H9 (cell line): ENCODE data around the gene MAGT1. TPM values are rescaled to one million over a fixed set of nuclear protein-coding genes. Genes with fewer than 3 reads are reported as not detected.

Source experiments
- DNase-seq: peaks from one replicate; pipeline ENCODE4 v3.0.0-alpha.2; 2017
- H2AFZ ChIP-seq: one replicate; pipeline ENCODE4 v1.6.1; 2013; ENCODE audit warnings: mild to moderate bottlenecking, low read length, control low read depth, moderate library complexity
- H2AK5ac ChIP-seq: 2 replicates; pipeline ENCODE4 v1.6.1; 2013; ENCODE audit warnings: low read length, control low read depth, mixed read lengths; ENCODE audit not compliant: insufficient read length
- H2BK120ac ChIP-seq: one replicate; pipeline ENCODE4 v1.6.1; 2013; ENCODE audit warnings: low read depth, mild to moderate bottlenecking, low read length, control low read depth, inconsistent platforms; ENCODE audit not compliant: poor library complexity, severe bottlenecking
- H2BK12ac ChIP-seq: 2 replicates; pipeline ENCODE4 v1.6.1; 2013; ENCODE audit warnings: low read length, control low read depth, mixed read lengths, low read depth; ENCODE audit not compliant: insufficient read length
- H2BK15ac ChIP-seq: 2 replicates; pipeline ENCODE4 v1.6.1; 2013; ENCODE audit warnings: low read depth, low read length, control low read depth
- H2BK20ac ChIP-seq: one replicate; pipeline ENCODE4 v1.6.1; 2013; ENCODE audit warnings: low read depth, mild to moderate bottlenecking, low read length, control low read depth, inconsistent platforms; ENCODE audit not compliant: poor library complexity, severe bottlenecking
- H2BK5ac ChIP-seq: 2 replicates; pipeline ENCODE4 v1.6.1; 2013; ENCODE audit warnings: low read length, control low read depth, mixed read lengths; ENCODE audit not compliant: insufficient read length
- H3K14ac ChIP-seq: 2 replicates; pipeline ENCODE4 v1.6.1; 2013; ENCODE audit warnings: low read length, control low read depth; ENCODE audit not compliant: insufficient read depth
- H3K18ac ChIP-seq: 2 replicates; pipeline ENCODE4 v1.6.1; 2013; ENCODE audit warnings: low read depth, mild to moderate bottlenecking, mixed read lengths, low read length, control low read depth; ENCODE audit not compliant: insufficient read length
- H3K23ac ChIP-seq: 2 replicates; pipeline ENCODE4 v1.6.1; 2013; ENCODE audit warnings: low read length, control low read depth, mixed read lengths, low read depth; ENCODE audit not compliant: insufficient read length
- H3K23me2 ChIP-seq: 2 replicates; pipeline ENCODE4 v1.6.1; 2013; ENCODE audit warnings: low read depth, mild to moderate bottlenecking, mixed read lengths, low read length, control low read depth; ENCODE audit not compliant: insufficient read length, poor library complexity, severe bottlenecking
- H3K27ac ChIP-seq: 2 replicates; pipeline ENCODE4 v1.5.1; 2013; ENCODE audit warnings: low read length, control low read depth, mixed read lengths, low read depth; ENCODE audit not compliant: insufficient read length
- H3K27me3 ChIP-seq: 2 replicates; pipeline ENCODE4 v1.6.1; 2013; ENCODE audit warnings: low read length, control low read depth, inconsistent platforms; ENCODE audit not compliant: insufficient read depth
- H3K4ac ChIP-seq: 2 replicates; pipeline ENCODE4 v1.6.1; 2013; ENCODE audit warnings: low read depth, mild to moderate bottlenecking, control low read depth, inconsistent platforms, low read length, moderate library complexity
- H3K4me1 ChIP-seq: 2 replicates; pipeline ENCODE4 v1.6.1; 2013; ENCODE audit warnings: low read length, control low read depth, inconsistent platforms; ENCODE audit not compliant: insufficient read depth
- H3K4me2 ChIP-seq: 2 replicates; pipeline ENCODE4 v1.6.1; 2013; ENCODE audit warnings: low read length, control low read depth, mixed read lengths; ENCODE audit not compliant: insufficient read length, insufficient read depth
- H3K56ac ChIP-seq: 2 replicates; pipeline ENCODE4 v1.6.1; 2013; ENCODE audit warnings: low read depth, mild to moderate bottlenecking, mixed read lengths, low read length, control low read depth; ENCODE audit not compliant: insufficient read length
- H3K79me1 ChIP-seq: 2 replicates; pipeline ENCODE4 v1.6.1; 2013; ENCODE audit warnings: low read depth, mild to moderate bottlenecking, moderate library complexity, low read length, control low read depth, inconsistent platforms; ENCODE audit not compliant: insufficient read depth, poor library complexity, severe bottlenecking
- H3K79me2 ChIP-seq: 2 replicates; pipeline ENCODE4 v1.6.1; 2013; ENCODE audit warnings: low read length, control low read depth, inconsistent platforms; ENCODE audit not compliant: insufficient read depth
- H3K9ac ChIP-seq: 2 replicates; pipeline ENCODE4 v1.6.1; 2013; ENCODE audit warnings: low read length, control low read depth, mixed read lengths; ENCODE audit not compliant: insufficient read length; ENCODE audit errors: extremely low read depth
- H3K9me3 ChIP-seq: one replicate; pipeline ENCODE4 v1.6.1; 2013; ENCODE audit warnings: low read depth, low read length, inconsistent platforms; ENCODE audit not compliant: control insufficient read depth
- H3T11ph ChIP-seq: one replicate; pipeline ENCODE4 v1.6.1; 2013; ENCODE audit warnings: mild to moderate bottlenecking, low read length, control low read depth, inconsistent platforms
- H4K20me1 ChIP-seq: one replicate; pipeline ENCODE4 v1.6.1; 2013; ENCODE audit not compliant: control insufficient read depth, insufficient read length, insufficient read depth
- H4K5ac ChIP-seq: 2 replicates; pipeline ENCODE4 v1.6.1; 2013; ENCODE audit warnings: low read depth, mild to moderate bottlenecking, mixed read lengths, low read length, control low read depth; ENCODE audit not compliant: insufficient read length
- H4K8ac ChIP-seq: replicated peaks from 2 replicates; pipeline ENCODE4 v1.6.1; 2013; ENCODE audit warnings: low read length, control low read depth, mixed read lengths, low read depth; ENCODE audit not compliant: insufficient read length
- H4K91ac ChIP-seq: 2 replicates; pipeline ENCODE4 v1.6.1; 2013; ENCODE audit warnings: low read depth, mild to moderate bottlenecking, moderate library complexity, mixed read lengths, low read length, control low read depth; ENCODE audit not compliant: insufficient read length
- H3K27ac Mint-ChIP-seq, 3 experiments: 2 replicates in 2 of 3; 3 replicates in 1 of 3; pipeline ENCODE4 v1.8.0; 2020 to 2021; ENCODE audit warnings: mixed read lengths in 3 of 3, mild to moderate bottlenecking in 1 of 3, moderate library complexity in 1 of 3
- H3K27me3 Mint-ChIP-seq: 2 replicates; pipeline ENCODE4 v1.8.0; 2021; ENCODE audit warnings: low read depth, mild to moderate bottlenecking, moderate library complexity, mixed read lengths
- H3K36me3 Mint-ChIP-seq, 3 experiments: 2 replicates in 2 of 3; 3 replicates in 1 of 3; pipeline ENCODE4 v1.8.0; 2020 to 2021; ENCODE audit warnings: low read depth in 3 of 3, mixed read lengths in 3 of 3; ENCODE audit not compliant: insufficient read depth in 1 of 3
- H3K4me1 Mint-ChIP-seq, 2 experiments: 2 replicates each; pipeline ENCODE4 v1.8.0; 2020; ENCODE audit warnings: mixed read lengths in 2 of 2
- H3K4me3 Mint-ChIP-seq, 2 experiments: 2 replicates in 1 of 2; 3 replicates in 1 of 2; pipeline ENCODE4 v1.8.0; 2020 to 2021; ENCODE audit warnings: mild to moderate bottlenecking in 2 of 2, mixed read lengths in 2 of 2, moderate library complexity in 1 of 2
- H3K9me3 Mint-ChIP-seq, 2 experiments: 2 replicates in 1 of 2; 3 replicates in 1 of 2; pipeline ENCODE4 v1.8.0; 2020; ENCODE audit warnings: mild to moderate bottlenecking in 2 of 2, mixed read lengths in 2 of 2, moderate library complexity in 1 of 2
- WGBS: extraction: QIAGEN DNeasy Blood & Tissue Kit; methylation state at CpG from one replicate; pipeline ENCODE4 v1.1.7; 2013; ENCODE audit warnings: missing lambda C conversion rate, low lambda C conversion rate, mixed read lengths; ENCODE audit not compliant: insufficient read length; ENCODE audit errors: extremely low coverage; 5-methylcytosine and 5-hydroxymethylcytosine counted together
- total RNA-seq: library from RNA; stranded (reverse); gene quantifications from 2 replicates; pipeline ENCODE4 v1.2.1, GENCODE V29; 2021
- TF ChIP-seq, protein P1 (sequence below): fragments of 200-600 bp; sonication (generic); conservative IDR thresholded peaks from 3 replicates; pipeline ENCODE4 v1.8.0; 2021; ENCODE audit warnings: antibody characterized with exemption, mild to moderate bottlenecking

Gene MAGT1
- total RNA-seq, 1 experiment from 2014 or later: 42.8 TPM

DNA sequence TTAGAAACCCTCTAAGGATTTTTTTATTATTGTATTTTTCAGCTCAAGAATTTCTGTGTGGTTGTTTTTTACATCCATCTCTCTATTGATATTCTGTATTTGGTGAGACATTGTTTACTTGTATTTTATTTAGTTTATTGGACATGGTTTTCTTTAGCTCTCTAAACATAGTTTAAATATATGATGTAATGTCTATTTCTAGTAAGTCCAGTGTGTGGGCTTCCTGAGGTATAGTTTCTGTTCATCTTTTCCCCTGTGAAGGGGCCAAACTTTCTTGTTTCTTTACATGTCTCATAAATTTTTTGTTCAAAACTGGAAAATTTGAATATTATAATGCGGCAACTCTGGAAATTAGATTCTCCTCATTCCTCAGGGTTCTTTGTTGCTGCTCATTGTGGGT lies 81.0 kb downstream of the MAGT1 start:
- TF ChIP-seq, protein P1, sequence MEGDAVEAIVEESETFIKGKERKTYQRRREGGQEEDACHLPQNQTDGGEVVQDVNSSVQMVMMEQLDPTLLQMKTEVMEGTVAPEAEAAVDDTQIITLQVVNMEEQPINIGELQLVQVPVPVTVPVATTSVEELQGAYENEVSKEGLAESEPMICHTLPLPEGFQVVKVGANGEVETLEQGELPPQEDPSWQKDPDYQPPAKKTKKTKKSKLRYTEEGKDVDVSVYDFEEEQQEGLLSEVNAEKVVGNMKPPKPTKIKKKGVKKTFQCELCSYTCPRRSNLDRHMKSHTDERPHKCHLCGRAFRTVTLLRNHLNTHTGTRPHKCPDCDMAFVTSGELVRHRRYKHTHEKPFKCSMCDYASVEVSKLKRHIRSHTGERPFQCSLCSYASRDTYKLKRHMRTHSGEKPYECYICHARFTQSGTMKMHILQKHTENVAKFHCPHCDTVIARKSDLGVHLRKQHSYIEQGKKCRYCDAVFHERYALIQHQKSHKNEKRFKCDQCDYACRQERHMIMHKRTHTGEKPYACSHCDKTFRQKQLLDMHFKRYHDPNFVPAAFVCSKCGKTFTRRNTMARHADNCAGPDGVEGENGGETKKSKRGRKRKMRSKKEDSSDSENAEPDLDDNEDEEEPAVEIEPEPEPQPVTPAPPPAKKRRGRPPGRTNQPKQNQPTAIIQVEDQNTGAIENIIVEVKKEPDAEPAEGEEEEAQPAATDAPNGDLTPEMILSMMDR: no peak
- H4K20me1 ChIP-seq: no peaks in the 10 kb centered on the region
- H3K4ac ChIP-seq: no peak overlapping the region
- no peaks in the 10 kb centered on the region for H3K4me1 Mint-ChIP-seq
- no peak overlapping the region for H2AFZ ChIP-seq
- no peak for DNase-seq
- H2BK20ac ChIP-seq: no peak overlapping the region
- peaks cover 67 to 70% of the 10 kb centered on the region in 2 experiments for H3K9me3 Mint-ChIP-seq
- no peaks in the 10 kb centered on the region for H3K4me1 ChIP-seq
- H4K91ac ChIP-seq: no peak overlapping the region
- no peaks in the 10 kb centered on the region for H3K9me3 ChIP-seq
- H3K27me3 ChIP-seq: no peaks in the 10 kb centered on the region
- H3K27ac Mint-ChIP-seq: no peak overlapping the region
- peaks cover 3% of the 10 kb centered on the region; the same call in 1 of the 2 replicates for H3K27me3 Mint-ChIP-seq
- H4K8ac ChIP-seq: no peak overlapping the region
- no peaks in the 10 kb centered on the region for H3K79me2 ChIP-seq
- no peak overlapping the region for H3K56ac ChIP-seq
- H3K18ac ChIP-seq: no peak overlapping the region
- H3K4me2 ChIP-seq: no peak overlapping the region
- no peak overlapping the region for H2BK12ac ChIP-seq
- H3K4me3 Mint-ChIP-seq: no peak overlapping the region
- H3K23me2 ChIP-seq: no peaks in the 10 kb centered on the region
- no peak overlapping the region for H3K27ac ChIP-seq
- no peak overlapping the region for H3K14ac ChIP-seq
- no peak overlapping the region for H2BK5ac ChIP-seq
- no peak overlapping the region for H2AK5ac ChIP-seq
- H3K79me1 ChIP-seq: no peaks in the 10 kb centered on the region
- peaks cover 0 to 5% (median 1%) of the 10 kb centered on the region in 3 experiments; a peak in 4 of 7 replicates for H3K36me3 Mint-ChIP-seq
- no peak overlapping the region for H3K23ac ChIP-seq
- H2BK120ac ChIP-seq: no peak overlapping the region
- no peak overlapping the region for H3K9ac ChIP-seq
- no peak overlapping the region for H4K5ac ChIP-seq
- WGBS: no CpG with 5 or more reads among the region's 1 CpG
- no peak overlapping the region for H2BK15ac ChIP-seq
- H3T11ph ChIP-seq: no peak overlapping the region
